HT1080 (cell line): ENCODE measurements around the gene SCFD1. TPM values are rescaled to one million over a fixed set of nuclear protein-coding genes. Genes with fewer than 3 reads are reported as not detected.

Source experiments
- DNase-seq: peaks from one replicate; pipeline ENCODE4 v3.0.0-alpha.2; 2015; ENCODE audit warnings: low read depth
- total RNA-seq: library from RNA; depleted of rRNA; stranded (reverse); fragments of >200 nt; shearing (Covaris generic); gene quantifications from 2 replicates; pipeline ENCODE4 v1.2.3, GENCODE V29; 2014; rRNA removed

Gene SCFD1
- total RNA-seq, 1 experiment from 2014 or later, result 121 TPM

DNA sequence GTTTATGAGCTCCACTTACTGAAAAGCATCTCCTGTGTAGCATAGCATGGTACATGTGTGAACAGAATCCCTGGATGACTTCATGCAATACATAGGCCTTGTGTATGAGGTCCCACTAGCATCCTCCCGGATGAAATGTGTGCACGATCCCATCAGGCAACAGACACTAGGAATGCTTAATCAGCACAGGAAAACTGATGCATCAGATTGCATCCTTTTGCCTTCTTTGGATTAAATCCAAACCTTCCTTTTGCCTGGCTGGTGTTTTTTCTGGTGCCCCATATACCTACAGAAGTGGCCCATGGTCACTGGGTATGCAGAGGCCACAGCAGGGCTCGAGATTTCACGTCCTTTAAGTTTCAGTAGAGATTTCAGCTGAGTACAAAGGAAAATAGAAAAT, 131.3 kb downstream of the SCFD1 start:
- DNase-seq, result no peak

DNA sequence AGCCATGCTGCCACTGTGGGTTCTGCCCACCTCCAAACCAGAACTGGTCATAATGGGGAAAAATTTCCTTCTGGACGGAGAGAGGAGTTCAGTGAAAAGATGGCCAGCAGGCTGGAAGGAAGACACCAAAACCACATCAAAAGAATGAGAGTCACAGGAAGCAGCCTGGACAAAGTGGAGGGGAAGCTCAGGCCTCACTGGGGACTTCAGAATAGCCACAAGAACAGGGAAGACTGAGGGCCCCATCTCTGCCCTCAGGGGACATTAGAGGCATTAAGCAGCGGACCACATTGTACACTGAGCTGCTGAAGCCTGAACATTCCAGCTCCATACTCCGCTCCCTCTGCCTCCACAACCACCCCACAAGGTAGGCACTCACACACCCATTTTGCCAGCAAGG, 132.7 kb downstream of the SCFD1 start:
- no peak for DNase-seq

DNA sequence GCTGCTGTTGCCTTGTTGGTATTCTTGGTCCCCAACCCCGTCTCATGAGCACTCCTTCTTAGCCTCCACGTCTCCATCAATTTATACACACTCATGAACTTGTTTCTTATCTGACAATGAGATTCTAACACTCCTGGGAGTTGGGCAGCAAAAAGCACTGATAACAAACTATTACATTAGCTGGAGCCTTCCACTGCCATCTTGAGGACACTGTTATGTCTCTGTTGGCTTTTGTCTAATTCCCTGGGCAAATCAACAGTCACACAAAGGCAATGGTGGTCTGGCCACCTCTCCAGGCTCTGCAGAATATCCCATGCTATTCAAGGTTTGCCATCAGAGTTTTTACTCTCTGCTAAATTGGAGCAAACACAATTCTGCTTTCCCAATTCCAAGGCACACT, 134.5 kb downstream of the SCFD1 start:
- no peak for DNase-seq

DNA sequence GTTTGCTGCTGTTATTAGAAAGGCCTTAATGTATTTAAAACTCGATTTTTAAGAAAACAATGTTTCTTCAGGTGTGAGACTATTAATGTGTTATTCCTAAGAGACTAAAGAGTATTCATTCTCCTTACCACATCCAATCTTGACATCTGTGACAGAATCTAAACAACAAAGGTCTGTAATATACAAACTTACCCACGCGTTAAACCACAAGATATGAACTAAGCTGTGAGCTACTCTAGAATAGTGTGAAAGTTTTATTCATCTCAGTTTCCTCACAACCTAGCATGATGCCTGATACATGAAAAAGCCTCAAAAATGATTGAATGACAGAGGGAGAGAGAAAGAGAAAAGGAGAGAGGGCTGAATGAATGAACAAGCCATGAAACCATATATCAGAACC, 135.0 kb downstream of the SCFD1 start:
- no peak for DNase-seq

DNA sequence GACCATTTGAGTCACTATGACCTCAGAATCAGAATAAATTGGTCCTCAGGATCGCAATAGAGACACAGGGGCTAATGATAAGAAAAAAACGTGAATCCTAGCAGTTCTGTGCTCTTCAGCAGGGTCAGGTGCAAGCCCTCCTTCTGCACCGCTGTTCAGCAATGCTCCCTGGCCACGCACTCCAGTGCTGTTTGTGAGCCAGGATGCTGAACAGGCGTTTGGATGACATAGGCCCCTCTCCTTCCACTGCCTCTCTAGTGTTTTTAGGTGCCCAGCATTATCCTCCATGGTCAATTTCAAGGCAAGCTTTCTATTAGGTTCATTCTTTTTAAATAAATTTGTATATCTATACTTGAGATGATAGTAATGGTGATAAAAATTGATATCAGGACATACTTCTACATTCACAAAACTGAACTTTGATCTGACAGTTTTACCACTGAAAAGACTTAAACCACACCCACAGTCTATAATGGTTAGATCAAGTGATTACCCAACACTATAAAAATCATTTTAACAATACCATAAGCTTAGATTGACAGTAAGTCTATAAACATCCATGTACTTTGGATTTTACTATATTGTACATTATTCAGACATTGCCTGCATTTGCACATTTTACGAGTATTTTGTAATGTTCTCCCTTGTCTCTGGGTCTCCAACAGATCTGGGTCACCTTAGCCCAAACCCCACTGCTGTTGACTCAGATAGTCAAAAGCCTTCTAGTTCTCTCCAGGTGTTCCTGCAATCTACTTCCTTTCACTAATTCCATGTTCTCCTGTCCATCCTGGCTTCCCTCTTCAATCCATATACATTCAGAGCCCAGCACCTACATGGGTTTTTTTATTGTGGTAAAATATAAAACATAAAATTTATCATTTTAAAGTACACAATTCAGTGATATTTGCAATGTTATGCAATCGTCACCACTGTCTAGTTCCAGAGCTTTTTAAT, 137.3 kb downstream of the SCFD1 start:
- no peak for DNase-seq

DNA sequence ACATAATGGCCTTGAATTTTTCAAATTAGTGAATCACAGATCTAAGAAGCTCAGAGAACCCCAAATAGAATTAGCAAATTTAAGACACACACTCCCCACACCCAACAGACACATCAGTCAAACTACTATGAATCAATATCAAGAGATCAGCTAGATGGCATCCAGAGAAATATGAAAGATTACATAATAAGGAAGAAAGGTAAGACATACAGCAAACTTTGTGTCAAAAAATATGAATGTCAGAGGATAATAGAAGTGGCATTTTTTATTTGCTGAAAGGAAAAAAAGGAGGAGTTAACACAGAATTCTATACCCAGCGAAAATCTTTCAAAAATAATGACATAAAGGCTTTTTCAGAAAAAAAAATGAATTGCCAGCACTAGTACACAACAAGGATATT, 141.8 kb downstream of the SCFD1 start:
- no peak for DNase-seq

DNA sequence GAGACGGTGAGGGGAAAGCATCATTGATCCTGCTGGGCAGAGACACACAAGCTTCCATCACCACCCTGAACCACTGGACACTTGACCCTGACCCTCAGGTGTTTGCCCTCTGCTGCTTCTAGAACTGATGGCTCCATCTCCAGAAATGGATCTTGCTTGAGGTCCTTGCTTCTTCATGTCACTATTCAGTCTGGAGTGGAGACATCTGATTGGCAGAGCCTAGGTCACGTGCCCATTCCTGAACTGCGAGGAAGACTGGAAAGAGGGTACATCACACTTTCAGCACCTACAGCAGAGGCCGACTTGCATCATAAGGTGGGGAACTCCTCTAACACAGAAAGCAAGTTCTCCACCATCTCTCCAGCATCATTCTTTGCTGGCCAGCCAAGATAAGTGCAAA, 145.5 kb downstream of the SCFD1 start:
- no peak for DNase-seq

DNA sequence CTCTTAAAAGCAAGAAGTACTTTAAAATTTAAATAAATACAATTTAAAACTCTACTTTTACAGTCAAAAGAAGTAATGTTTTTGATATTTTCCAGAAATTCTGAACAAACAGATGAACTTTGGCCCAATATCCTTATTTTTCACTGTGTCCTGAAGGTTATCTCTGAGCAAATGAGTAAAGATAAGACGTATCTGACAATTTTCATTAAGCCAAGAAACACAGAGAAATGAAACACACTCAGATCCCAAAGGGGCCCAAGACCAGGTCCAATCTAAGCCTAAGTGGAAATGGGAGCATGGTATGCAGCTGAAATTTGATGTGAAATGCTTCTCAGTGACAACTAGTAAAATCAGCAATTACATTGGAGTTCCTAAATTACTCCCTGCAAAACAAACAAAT, 146.7 kb downstream of the SCFD1 start:
- DNase-seq, result no peak

DNA sequence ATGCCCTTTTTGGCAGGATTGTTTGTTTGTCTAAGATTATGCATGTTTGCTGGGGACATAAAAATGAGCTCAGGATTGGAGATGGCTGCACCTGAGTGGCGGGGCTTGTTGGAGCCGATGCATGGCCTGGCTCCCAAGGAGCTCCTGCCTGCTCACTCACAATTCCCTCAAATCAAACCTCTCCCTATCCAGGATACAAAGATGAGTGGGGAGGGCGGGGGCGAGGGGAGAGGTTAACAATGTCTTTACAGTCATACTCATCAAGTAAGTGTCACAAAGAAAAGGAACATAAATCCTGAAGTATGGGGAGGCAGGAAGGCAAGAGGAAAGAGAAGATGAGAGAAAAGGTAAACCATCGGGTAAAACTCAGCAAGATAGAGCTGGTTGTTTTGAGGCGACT, 148.3 kb downstream of the SCFD1 start:
- DNase-seq, result no peak

DNA sequence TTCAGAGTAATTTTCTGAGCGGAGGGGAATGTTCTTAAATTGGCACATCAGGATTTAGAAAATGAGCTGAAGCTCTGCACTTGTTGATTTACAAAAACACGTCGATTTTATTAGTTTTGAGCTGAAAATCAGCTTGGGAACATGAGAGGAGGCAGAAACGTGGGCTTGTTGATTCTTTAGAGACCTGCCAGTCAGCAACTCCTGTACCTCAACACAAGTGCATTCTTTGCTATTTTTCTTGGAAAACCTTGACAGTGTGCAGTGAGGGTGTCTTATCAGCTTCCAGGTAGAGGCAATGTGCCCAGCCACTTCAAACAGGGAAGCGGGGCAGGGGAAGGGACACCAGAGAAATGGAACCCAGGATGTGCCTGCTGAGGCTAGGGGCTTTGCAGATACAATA, 149.5 kb downstream of the SCFD1 start:
- no peak for DNase-seq

DNA sequence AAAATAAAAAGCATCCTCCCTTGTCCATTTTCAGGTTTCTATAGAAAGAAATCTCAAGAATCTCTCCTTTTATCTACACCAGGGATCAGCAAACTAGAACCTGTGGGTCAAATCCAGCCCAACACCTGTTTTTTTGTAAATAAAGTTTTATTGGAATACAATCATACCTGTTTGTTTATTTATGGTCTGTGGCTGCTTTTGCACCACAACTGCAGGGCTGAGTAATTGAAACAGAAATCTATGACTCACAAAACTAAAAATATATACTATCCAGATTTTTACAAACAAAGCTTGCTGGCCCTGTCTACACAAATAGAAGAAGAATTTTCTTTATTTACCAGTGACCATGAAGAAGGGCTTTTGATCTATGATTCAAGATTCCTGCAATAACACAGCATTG, 157.1 kb downstream of the SCFD1 start:
- DNase-seq, result no peak

Other genes with a start within 250 kb of the SCFD1 start
- 22.4 and 24.3 TPM in 2 replicates for gene G2E3, start 63.2 kb upstream of the SCFD1 start, total RNA-seq